PC-3 (cell line): ENCODE measurements around the gene MLPH.

Source experiments
- CTCF ChIP-seq: fragments of 300-600 bp; sonication (generic); conservative IDR thresholded peaks from 2 replicates; pipeline ENCODE4 v1.5.1; 2017; ENCODE audit warnings: antibody characterized with exemption, low read depth, mild to moderate bottlenecking, low read length
- EZH2 ChIP-seq: fragments of 300-600 bp; sonication (generic); IDR thresholded peaks from one replicate; pipeline ENCODE4 v1.6.1; 2017; ENCODE audit warnings: antibody characterized with exemption, mild to moderate bottlenecking, low read length; ENCODE audit not compliant: unreplicated experiment

GRCh38 chr2:237553948-237554347, 66.9 kb downstream of the MLPH start:
- TF ChIP-seq CTCF (no peak), EZH2 (no peak)
